Skeletal muscle cell (primary cell): ENCODE results near the gene LPCAT2.

ENCODE experiments used
- DNase-seq: peaks from one replicate; pipeline ENCODE4 v3.0.0-alpha.2; 2010; ENCODE audit warnings: low read depth
- H3K4me3 ChIP-seq: 2 replicates; pipeline ENCODE4 v1.5.1; 2011; ENCODE audit warnings: low read depth, mild to moderate bottlenecking, control low read depth, low read length, moderate library complexity

LPCAT2 gene

DNA sequence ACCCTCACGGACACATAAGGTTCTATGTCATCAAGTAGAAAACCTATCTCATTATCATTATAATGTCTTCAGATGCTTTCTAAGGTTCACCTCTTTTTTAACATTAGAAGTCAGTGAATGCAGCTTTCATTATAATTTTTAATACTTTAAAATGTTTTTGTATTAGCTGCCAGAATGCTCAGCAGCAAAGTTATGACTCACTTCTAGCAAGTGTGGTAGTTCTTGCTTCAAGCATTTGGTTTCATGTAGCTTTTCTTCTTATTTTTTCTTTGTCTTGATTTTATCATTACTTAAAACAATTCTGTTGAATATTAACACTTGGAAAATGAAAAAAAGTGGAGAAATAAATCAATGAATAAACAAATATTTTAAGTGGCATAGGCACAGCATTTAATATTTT lies 23.4 kb downstream of the LPCAT2 start:
- DNase-seq = no peak

GRCh38 chr16:55534756-55535155 lies 25.9 kb downstream of the LPCAT2 start:
- no peak overlapping the region for H3K4me3 ChIP-seq
- DNase-seq = no peak

More for the DNA sequence above, 23.4 kb downstream of the LPCAT2 start:
- H3K4me3 ChIP-seq = no peak overlapping the region

DNA sequence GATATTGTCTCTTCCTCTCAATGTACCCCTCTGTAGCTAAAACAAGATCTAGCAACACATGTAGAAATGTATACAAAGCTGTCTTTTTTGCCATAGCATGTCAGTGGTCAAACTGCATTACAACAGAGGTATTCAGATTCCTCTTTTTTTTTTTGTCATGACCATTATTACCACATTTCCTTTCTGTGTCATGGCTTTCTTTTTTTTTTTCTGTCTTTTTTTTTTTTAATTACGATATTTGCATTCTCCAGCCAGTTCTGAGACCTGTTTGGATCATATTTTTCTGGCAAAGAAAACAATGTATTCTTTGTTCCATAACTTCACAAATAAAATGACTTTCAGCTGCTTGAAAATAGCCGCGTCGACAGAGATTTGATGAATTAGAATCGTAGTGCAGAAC lies 30.2 kb downstream of the LPCAT2 start:
- H3K4me3 ChIP-seq = no peak overlapping the region

DNA sequence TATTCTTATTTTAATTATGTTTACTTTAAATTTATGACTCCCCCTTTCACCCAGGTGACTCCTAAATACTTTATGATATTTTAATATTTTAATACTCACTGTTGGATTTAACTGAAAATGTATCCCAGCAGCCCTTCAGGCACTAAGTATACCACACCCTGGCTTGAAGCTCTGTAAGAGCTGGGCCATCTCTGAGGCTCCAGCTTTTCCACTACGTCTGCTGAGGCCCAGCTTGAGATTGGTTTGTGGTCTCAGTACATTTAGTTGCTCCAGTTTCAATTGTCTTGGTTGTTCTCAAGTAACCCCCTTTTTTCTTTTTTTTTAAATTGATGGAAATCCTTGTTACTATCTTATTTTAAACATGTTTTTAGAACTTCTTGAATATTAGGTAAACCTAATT lies 30.6 kb downstream of the LPCAT2 start:
- DNase-seq = no peak

More for the DNA sequence above, 30.2 kb downstream of the LPCAT2 start:
- DNase-seq = peak; percentile 34

GRCh38 chr16:55540221-55540620 lies 31.3 kb downstream of the LPCAT2 start:
- no peak overlapping the region for H3K4me3 ChIP-seq
- no peak for DNase-seq

More for the DNA sequence above, 30.6 kb downstream of the LPCAT2 start:
- H3K4me3 ChIP-seq = no peak overlapping the region

- peak; percentile 38 for DNase-seq
- H3K4me3 ChIP-seq = no peak overlapping the region
These were observed 33.7 kb downstream of the LPCAT2 start for GRCh38 chr16:55542459-55543082.

GRCh38 chr16:55543472-55543871 lies 34.6 kb downstream of the LPCAT2 start:
- H3K4me3 ChIP-seq = no peak overlapping the region
- no peak for DNase-seq

DNA sequence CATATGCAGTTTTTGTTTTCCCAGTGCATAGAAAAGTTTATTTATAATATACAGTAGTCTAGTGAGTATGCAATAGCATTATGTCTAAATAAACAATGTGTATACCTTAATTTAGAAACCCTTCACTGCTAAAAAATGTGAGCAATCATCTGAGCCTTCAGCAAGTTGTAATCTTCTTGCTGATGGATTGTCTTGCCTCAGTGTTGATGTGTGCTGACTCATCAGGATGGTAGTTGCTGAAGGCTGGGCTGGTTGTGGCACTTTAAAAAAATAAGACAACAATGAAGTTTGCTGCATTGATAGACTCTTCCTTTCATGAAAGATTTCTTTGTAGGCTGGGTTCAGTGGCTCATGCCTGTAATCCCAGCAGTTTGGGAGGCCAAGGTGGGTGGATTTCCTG lies 43.7 kb downstream of the LPCAT2 start:
- no peak overlapping the region for H3K4me3 ChIP-seq
- peak; percentile 81 for DNase-seq

DNA sequence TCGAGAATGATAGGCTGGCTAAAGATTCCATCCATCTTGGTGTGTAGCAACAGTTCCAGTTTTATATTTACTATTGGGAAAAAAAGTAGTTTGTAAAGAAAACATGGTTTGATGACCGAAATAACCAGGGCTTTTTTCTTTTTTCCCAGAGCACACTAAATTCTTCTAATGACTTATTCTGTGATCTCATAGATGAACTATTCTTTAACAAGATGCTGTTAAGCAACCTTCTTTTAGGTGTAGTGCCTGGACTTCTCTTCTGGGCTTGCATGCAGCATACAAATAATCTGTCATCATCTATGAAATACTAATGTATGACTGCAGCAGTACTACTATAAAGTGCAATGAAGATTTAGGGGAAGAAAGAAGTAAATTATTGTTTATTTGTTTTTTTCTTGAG lies 46.6 kb downstream of the LPCAT2 start:
- no peak for DNase-seq

DNA sequence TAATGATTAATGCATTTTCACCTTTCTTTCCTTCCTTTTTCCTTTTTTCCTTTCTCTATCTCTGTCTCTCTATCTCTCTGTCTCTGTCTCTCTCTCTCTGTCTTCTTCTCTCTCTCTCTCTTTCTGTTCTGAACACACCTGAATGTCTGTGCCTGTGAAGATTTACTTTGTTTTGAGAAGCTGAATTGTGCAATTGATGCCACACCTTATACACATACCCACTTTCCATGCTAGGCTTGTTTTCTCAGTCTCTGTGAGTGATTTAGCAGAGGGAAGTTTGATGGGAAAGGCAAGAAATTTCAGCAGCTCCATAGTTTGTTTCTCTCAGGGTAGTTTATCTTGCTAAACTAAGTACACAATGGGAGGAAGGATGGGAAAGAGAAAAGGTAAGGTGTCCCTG lies 48.3 kb downstream of the LPCAT2 start:
- H3K4me3 ChIP-seq = no peak overlapping the region
- no peak for DNase-seq

More for the DNA sequence above, 46.6 kb downstream of the LPCAT2 start:
- no peak overlapping the region for H3K4me3 ChIP-seq

- peak; percentile 35 for DNase-seq
- no peak overlapping the region for H3K4me3 ChIP-seq
These were observed 50.4 kb downstream of the LPCAT2 start for GRCh38 chr16:55559233-55559632.

- no peak for DNase-seq
- no peak overlapping the region for H3K4me3 ChIP-seq
These were observed 51.2 kb downstream of the LPCAT2 start for GRCh38 chr16:55559933-55560516.

DNA sequence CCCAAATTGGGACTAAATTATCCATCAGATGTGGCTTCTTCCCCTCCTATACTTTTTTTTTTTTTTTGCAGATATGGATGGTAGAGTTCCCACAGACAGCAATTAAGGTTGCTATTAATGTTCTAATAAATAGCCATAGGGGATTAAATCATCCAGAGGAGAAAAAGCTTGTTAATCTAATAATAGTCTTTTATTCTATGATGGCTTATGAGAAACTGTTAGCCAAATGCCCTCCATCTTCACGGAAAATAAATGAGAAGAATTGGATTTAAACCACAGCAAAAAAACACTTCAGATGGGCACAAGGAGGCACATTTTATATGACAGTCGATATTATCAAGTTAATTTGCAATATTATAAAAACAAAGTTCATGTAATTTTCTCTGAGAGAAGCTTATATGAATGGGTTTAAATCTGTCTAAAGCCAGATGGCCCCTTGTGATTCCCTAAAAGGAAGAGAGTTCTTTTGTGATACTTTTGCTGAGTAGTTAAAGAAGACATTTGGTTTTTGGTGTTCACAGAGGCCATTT lies 52.5 kb downstream of the LPCAT2 start:
- no peak for DNase-seq
- H3K4me3 ChIP-seq = no peak overlapping the region

DNA sequence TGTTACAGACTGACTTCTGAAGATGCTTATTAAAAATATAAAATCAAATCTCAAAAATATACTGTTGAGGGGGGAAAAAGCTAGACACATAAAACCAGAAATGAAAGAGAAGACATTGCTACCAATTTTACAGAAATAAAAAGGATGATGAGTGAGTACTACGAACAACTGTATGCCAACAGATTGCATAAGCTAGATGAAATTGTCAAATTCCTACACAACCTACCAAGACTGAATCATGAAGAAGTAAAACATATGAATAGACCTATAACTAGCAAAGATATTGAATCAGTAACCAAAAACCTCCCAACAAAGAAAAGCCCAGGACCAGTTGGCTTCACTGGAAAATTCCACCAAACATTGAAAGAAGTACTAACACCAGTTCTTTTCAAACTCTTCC lies 54.1 kb downstream of the LPCAT2 start:
- H3K4me3 ChIP-seq = no peak overlapping the region
- peak; percentile 39 for DNase-seq

DNA sequence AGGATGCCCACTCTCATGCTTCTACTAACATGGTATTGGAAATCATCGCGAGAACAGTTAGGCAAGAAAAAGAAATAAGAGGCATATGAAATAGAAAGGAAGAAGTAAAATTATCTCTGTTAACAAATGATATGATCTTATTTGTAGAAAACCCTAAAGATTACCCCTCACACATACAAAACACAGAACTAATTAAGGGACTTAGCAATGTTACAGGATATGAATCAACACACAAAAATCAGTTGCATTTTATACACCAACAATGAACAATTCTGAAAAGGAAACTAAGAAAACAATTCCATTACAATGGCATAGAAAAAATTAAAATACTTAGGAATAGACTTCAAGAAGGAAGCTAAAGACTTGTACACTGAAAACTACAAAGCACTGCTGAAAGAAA lies 54.9 kb downstream of the LPCAT2 start:
- H3K4me3 ChIP-seq = no peak overlapping the region
- DNase-seq = no peak

GRCh38 chr16:55565086-55565485 lies 56.2 kb downstream of the LPCAT2 start:
- no peak for DNase-seq
- H3K4me3 ChIP-seq = no peak overlapping the region

DNA sequence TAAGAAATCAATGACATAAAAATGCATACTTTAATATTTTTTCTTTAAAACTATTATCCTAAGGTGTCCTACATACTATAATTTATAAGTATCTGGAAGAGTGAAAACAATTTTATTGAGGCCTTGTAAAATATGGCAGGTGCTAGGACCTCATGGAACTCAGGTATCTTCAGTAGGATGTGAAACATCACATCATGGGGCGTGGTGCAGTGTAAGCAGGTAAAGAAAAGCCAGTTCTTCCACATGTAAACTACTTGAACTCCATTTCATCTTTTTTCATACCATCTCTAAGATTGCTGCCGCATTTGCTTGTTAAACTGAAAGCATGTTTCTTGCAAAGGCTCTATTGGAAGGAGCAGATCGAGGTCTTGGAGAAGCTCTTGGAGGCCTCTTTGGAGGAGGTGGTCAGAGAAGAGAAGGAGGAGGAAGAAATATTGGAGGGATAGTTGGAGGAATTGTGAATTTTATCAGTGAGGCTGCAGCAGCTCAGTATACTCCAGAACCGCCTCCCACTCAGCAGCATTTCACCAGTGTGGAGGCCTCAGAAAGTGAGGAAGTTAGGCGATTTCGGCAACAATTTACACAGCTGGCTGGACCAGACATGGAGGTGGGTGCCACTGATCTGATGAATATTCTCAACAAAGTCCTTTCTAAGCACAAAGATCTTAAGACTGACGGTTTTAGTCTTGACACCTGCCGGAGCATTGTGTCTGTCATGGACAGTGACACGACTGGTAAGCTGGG lies 57.7 kb downstream of the LPCAT2 start, which contains the start of gene CAPNS2:
TSS of gene CAPNS2 (plus strand) at position 253 of the 744 bp plus-strand sequence. CDS start at position 326, 73 bp downstream.
- H3K4me3 ChIP-seq = no peak within 1 kb of the TSS
- no peak for DNase-seq

GRCh38 chr16:55567382-55567781 lies 58.5 kb downstream of the LPCAT2 start:
- no peak overlapping the region for H3K4me3 ChIP-seq
- peak; percentile 50 for DNase-seq

- no peak for DNase-seq
- H3K4me3 ChIP-seq = no peak overlapping the region
These were observed 59.3 kb downstream of the LPCAT2 start for GRCh38 chr16:55568207-55568606.

GRCh38 chr16:55569025-55569424 lies 60.2 kb downstream of the LPCAT2 start:
- peak; percentile 80 for DNase-seq
- no peak overlapping the region for H3K4me3 ChIP-seq
